NB4 (cell line): ENCODE data around the gene TMEM170B.

Experiments
- DNase-seq: peaks from one replicate; pipeline ENCODE4 v3.0.0; 2010; ENCODE audit warnings: low read depth
- H3K4me3 ChIP-seq: one replicate; pipeline ENCODE4 v1.5.1; 2011; ENCODE audit warnings: mild to moderate bottlenecking, low read depth, low read length, moderate library complexity
- MYC ChIP-seq: IDR thresholded peaks from 2 replicates; pipeline ENCODE4 v1.6.1; 2011; ENCODE audit warnings: low read depth, low read length
- POLR2A ChIP-seq: IDR thresholded peaks from 2 replicates; pipeline ENCODE4 v1.6.1; 2011; ENCODE audit warnings: mild to moderate bottlenecking; ENCODE audit not compliant: insufficient read length; ENCODE audit errors: extremely low read depth
- TF ChIP-seq, protein P1 (sequence below): IDR thresholded peaks from one replicate; pipeline ENCODE4 v1.5.1; 2012; ENCODE audit warnings: low read depth, low read length
- TF ChIP-seq, protein P2 (sequence below): IDR thresholded peaks from 2 replicates; pipeline ENCODE4 v1.6.1; 2011; ENCODE audit warnings: low read depth, low read length

Gene TMEM170B

GRCh38 chr6:11551053-11551452 is 13.5 kb downstream of the TMEM170B start:
- TF ChIP-seq, protein P1, sequence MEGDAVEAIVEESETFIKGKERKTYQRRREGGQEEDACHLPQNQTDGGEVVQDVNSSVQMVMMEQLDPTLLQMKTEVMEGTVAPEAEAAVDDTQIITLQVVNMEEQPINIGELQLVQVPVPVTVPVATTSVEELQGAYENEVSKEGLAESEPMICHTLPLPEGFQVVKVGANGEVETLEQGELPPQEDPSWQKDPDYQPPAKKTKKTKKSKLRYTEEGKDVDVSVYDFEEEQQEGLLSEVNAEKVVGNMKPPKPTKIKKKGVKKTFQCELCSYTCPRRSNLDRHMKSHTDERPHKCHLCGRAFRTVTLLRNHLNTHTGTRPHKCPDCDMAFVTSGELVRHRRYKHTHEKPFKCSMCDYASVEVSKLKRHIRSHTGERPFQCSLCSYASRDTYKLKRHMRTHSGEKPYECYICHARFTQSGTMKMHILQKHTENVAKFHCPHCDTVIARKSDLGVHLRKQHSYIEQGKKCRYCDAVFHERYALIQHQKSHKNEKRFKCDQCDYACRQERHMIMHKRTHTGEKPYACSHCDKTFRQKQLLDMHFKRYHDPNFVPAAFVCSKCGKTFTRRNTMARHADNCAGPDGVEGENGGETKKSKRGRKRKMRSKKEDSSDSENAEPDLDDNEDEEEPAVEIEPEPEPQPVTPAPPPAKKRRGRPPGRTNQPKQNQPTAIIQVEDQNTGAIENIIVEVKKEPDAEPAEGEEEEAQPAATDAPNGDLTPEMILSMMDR, result no peak
- TF ChIP-seq MYC, result no peak
- TF ChIP-seq POLR2A, result no peak
- TF ChIP-seq, protein P2, sequence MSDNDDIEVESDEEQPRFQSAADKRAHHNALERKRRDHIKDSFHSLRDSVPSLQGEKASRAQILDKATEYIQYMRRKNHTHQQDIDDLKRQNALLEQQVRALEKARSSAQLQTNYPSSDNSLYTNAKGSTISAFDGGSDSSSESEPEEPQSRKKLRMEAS, result no peak
- peak; percentile 50 for DNase-seq

DNA sequence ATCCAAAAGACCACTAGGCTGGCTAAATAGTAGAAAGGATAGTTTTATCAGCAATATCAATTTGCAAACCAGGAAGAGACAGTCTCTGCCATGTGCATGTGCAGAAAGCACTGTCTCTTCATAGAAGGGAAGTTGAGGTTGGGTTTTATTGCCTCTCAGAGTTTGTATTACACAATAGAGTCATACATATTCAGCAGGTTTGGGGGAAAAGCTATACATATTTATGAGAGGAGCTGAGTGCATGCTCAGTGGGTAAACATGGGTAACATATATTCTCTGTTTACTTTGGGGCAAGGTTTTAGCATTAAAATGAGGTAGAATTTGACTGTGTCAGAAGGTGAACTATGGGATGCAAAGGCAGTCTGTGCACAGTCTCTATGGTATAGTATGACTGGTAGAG is 14.9 kb downstream of the TMEM170B start:
- peak; percentile 94 for TF ChIP-seq MYC
- TF ChIP-seq, protein P1, result no peak
- TF ChIP-seq, protein P2, result peak; percentile 90
- no peak for TF ChIP-seq POLR2A
- H3K4me3 ChIP-seq, result no peak overlapping the region
- DNase-seq, result peak; percentile 93

More at GRCh38 chr6:11551053-11551452, 13.5 kb downstream of the TMEM170B start:
- H3K4me3 ChIP-seq, result no peak overlapping the region

DNA sequence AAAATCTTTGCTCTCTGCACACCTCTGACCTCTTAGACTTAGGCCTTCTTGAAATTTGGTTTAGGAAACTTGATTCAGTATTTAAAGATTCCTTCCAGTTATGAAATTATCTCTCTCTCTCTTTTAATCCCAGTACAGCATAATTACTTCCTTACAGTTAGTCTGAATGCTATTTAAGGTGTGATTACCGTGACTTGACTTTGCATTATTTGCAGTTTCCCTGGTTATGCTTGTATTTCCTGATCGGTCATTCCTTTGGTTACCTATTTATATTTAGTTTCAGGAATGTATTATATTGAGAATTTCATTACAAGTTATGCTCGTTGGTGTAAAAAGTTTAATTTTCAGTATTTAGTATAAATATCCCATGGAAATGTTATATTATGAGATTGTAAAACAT is 16.3 kb downstream of the TMEM170B start:
- no peak for DNase-seq
- TF ChIP-seq, protein P2, result no peak
- H3K4me3 ChIP-seq, result no peak overlapping the region

GRCh38 chr6:11556309-11556708 is 18.8 kb downstream of the TMEM170B start:
- no peak for DNase-seq
- TF ChIP-seq POLR2A (no peak), MYC (no peak)
- TF ChIP-seq, protein P1, result no peak
- TF ChIP-seq, protein P2, result no peak
- H3K4me3 ChIP-seq, result no peak overlapping the region

- TF ChIP-seq, protein P1, result no peak
- TF ChIP-seq MYC, result no peak
- no peak for TF ChIP-seq POLR2A
- TF ChIP-seq, protein P2, result no peak
- no peak for DNase-seq
- H3K4me3 ChIP-seq, result no peak overlapping the region
Measured at GRCh38 chr6:11563793-11564192, 26.2 kb downstream of the TMEM170B start.

DNA sequence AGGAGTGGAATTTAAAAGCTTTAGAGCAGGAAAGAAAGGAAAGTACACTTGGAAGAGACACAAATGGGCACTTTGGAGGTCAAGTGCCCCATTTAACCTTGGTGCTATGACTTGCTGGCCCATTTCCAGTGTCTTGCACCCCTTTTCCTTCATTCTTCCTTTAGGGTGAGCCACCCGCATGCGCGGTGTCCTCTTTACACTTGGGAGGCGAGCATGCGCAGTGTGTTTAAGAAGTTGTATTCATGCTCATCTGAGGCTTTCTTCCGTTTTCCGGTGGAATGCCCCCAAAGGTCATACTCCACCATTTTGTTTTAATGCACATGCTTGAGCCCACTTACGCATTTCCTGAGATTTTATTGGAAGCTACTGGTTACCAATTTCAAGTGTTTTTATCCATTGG is 29.1 kb downstream of the TMEM170B start:
- DNase-seq, result no peak
- TF ChIP-seq POLR2A (no peak), MYC (no peak)
- TF ChIP-seq, protein P1, result no peak
- TF ChIP-seq, protein P2, result no peak
- no peak overlapping the region for H3K4me3 ChIP-seq
